Panc1 (cell line): ENCODE measurements around the gene DLG2. TPM values are rescaled to one million over a fixed set of nuclear protein-coding genes. Genes with fewer than 3 reads are reported as not detected.

ENCODE experiments used
- ATAC-seq: fragments of 200-7000 bp; cut with Tn5 transposase; 2 replicates; pipeline ENCODE4 v1.9.1; 2020; ENCODE audit warnings: mild to moderate bottlenecking, moderate library complexity
- BruUV-seq: library from RNA; stranded (reverse); fragments of 400-500 nt; replicated peaks from 2 replicates; lab custom pipeline; 2021; lab: Mats Ljungman, UMichigan
- CTCF ChIA-PET: fragments of 300-600 bp; sonication (Branson Sonifier 250); formaldehyde crosslinking; loops from one replicate; lab custom pipeline; 2022; ENCODE audit warnings: antibody characterized with exemption; lab: Charles Lee
- POLR2A ChIA-PET: fragments of 300-600 bp; sonication (Branson Sonifier 250); formaldehyde crosslinking; loops from one replicate; lab custom pipeline; 2022; ENCODE audit warnings: antibody characterized with exemption; lab: Charles Lee
- DNase-seq: peaks from one replicate; pipeline ENCODE4 v3.0.0-alpha.2; 2010; ENCODE audit warnings: low read depth, low spot score
- H3K27ac ChIP-seq: 2 replicates; pipeline ENCODE4 v1.5.1; 2011; ENCODE audit warnings: mild to moderate bottlenecking, low read length, inconsistent platforms
- H3K27me3 ChIP-seq: fragments of 200-500 bp; sonication (Bioruptor generic); 2 replicates; pipeline ENCODE4 v1.6.0; 2014; ENCODE audit warnings: low read length, inconsistent platforms; ENCODE audit not compliant: control insufficient read depth, insufficient read depth
- H3K36me3 ChIP-seq: fragments of 200-500 bp; sonication (Bioruptor generic); 2 replicates; pipeline ENCODE4 v1.5.1; 2014; ENCODE audit warnings: inconsistent platforms, mild to moderate bottlenecking, low read length, moderate library complexity; ENCODE audit not compliant: control insufficient read depth, insufficient read depth
- H3K4me1 ChIP-seq: 2 replicates; pipeline ENCODE4 v1.5.1; 2011; ENCODE audit warnings: inconsistent platforms, mild to moderate bottlenecking, low read length, moderate library complexity; ENCODE audit not compliant: control insufficient read depth, insufficient read depth
- H3K4me3 ChIP-seq, 2 experiments: 2 replicates each; pipeline ENCODE4 v1.5.1; 2011 to 2012; ENCODE audit warnings: low read depth in 2 of 2, low read length in 2 of 2, mild to moderate bottlenecking in 2 of 2, inconsistent platforms in 1 of 2, moderate library complexity in 1 of 2
- H3K9me3 ChIP-seq: fragments of 200-500 bp; sonication (Bioruptor generic); 2 replicates; pipeline ENCODE4 v1.5.1; 2014; ENCODE audit warnings: low read depth, mild to moderate bottlenecking, inconsistent platforms, low read length, moderate library complexity; ENCODE audit not compliant: control insufficient read depth, insufficient read depth
- CTCF ChIP-seq: fragments of 450-650 bp; IDR thresholded peaks from 2 replicates; pipeline ENCODE4 v1.5.1; 2017; ENCODE audit warnings: mild to moderate bottlenecking
- POLR2AphosphoS5 ChIP-seq: IDR thresholded peaks from 2 replicates; pipeline ENCODE4 v1.6.1; 2012; ENCODE audit warnings: mild to moderate bottlenecking, low read depth, low read length, moderate library complexity
- REST ChIP-seq, 2 experiments: IDR thresholded peaks; 2 replicates each; pipeline ENCODE4 v1.6.1; 2011 to 2012; ENCODE audit warnings: low read depth in 2 of 2, control low read depth in 1 of 2, low read length in 1 of 2, mild to moderate bottlenecking in 1 of 2, moderate library complexity in 1 of 2; ENCODE audit not compliant: insufficient read depth in 1 of 2
- SIN3A ChIP-seq: IDR thresholded peaks from 2 replicates; pipeline ENCODE4 v1.6.1; 2012; ENCODE audit warnings: low read depth, mild to moderate bottlenecking, low read length, moderate library complexity, borderline replicate concordance; ENCODE audit not compliant: insufficient read depth
- TCF7L2 ChIP-seq: IDR thresholded peaks from 2 replicates; pipeline ENCODE4 v1.6.1; 2011; ENCODE audit warnings: mild to moderate bottlenecking, low read depth, low read length, inconsistent platforms
- in situ Hi-C: cut with HindIII; loops from 2 replicates; pipeline ENCODE4 v1.10.0; 2016; ENCODE audit warnings: low sequenced_read_pairs, low pct_unique_long_range_greater_than_20kb
- intact Hi-C: fragments of 100-400 bp; cut with micrococcal nuclease; formaldehyde crosslinking; loops from one replicate; pipeline ENCODE4 v1.10.0; 2022; ENCODE audit not compliant: unreplicated experiment
- total RNA-seq: library from RNA; stranded (reverse); gene quantifications from one replicate; pipeline ENCODE4 v1.2.1, GENCODE V29; 2021; ENCODE audit not compliant: unreplicated experiment

DLG2 gene
- total RNA-seq, 1 experiment from 2014 or later = 4.2 TPM

DNA sequence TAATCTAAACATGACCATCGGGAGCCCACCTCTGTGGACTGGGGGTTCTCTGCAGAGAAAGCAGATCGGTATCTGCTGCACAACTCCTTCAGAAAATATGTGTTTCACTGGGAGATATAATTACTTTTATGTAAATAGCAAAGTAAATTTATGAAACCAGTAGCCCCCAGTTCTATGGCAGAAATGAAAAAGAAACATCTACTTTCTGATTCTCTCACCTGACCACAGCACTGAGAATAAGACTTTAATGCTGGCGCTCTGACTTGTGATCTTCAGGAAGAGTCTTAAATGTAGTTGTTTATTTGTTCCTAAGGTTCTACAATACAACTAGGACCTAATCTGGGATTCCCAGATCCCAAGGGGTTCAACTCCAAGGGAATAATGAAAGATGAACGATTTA, 518.0 kb downstream of the DLG2 start:
- Histone ChIP-seq H3K4me3 (no peak overlapping the region), H3K27ac (no peak overlapping the region), H3K4me1 (no peaks in the 10 kb centered on the region), H3K36me3 (no peaks in the 10 kb centered on the region), H3K27me3 (no peaks in the 10 kb centered on the region), H3K9me3 (no peaks in the 10 kb centered on the region)
- in situ Hi-C loops = no loop called here
- no TSS peak for BruUV-seq
- no peak for ATAC-seq
- no peak for DNase-seq
- TF ChIP-seq REST (IDR thresholded peaks at IDR 0.05; ENCODE audit: insufficient read depth in 1 of 2, low read depth in 2 of 2, low read length in 1 of 2) = no peak
- intact Hi-C loops = no loop called here
- ChIA-PET POLR2A (no interaction called here), CTCF (no interaction called here)

DNA sequence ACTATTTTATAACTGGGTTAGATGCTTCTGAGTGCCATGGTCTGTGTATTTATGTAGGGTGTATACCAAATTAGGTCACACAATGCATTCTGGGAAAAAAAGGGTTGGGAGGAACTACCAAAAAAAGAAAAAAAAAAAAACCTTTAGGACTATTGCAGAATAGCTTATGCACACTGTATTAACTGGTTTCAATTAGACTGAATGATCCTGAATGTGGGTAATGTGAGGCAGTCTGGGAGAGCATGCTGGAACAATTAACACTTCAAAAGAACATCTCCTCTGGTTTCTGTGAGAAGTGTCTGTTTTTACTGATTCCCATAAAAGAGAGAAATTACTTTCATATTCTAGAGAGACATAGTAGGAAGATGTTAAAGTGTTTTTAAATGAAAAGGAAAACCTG, 521.3 kb downstream of the DLG2 start:
- BruUV-seq = no TSS peak
- ChIA-PET CTCF (no interaction called here), POLR2A (no interaction called here)
- ATAC-seq = no peak
- Histone ChIP-seq H3K36me3 (no peaks in the 10 kb centered on the region), H3K27ac (no peak overlapping the region), H3K4me3 (no peak overlapping the region), H3K4me1 (no peaks in the 10 kb centered on the region), H3K27me3 (no peaks in the 10 kb centered on the region), H3K9me3 (peaks cover 4% of the 10 kb centered on the region; the same call in 1 of the 2 replicates)
- in situ Hi-C loops = no loop called here
- no peak for DNase-seq
- intact Hi-C loops = no loop called here
- TF ChIP-seq TCF7L2 (no peak), POLR2AphosphoS5 (no peak), SIN3A (no peak), CTCF (no peak), REST (IDR thresholded peaks at IDR 0.05; ENCODE audit: insufficient read depth in 1 of 2, low read depth in 2 of 2, low read length in 1 of 2) (no peak)
